Lower leg skin (tissue), 3 donors: Measurements from ENCODE around the gene ATRN.
"Not testable (repeated sequence)": the region's sequence is repeated elsewhere in the genome, so short reads cannot be mapped to it uniquely, and the experiment has no call there.

Experiments
- CTCF ChIP-seq, 3 donors: fragments of 450-650 bp; IDR thresholded peaks; one replicate each; pipeline ENCODE4 v1.5.1; 2016; ENCODE audit warnings: antibody characterized with exemption in 3 of 3, mild to moderate bottlenecking in 3 of 3, moderate library complexity in 2 of 3
- POLR2A ChIP-seq, 2 donors: fragments of 450-650 bp; IDR thresholded peaks; one replicate each; pipeline ENCODE4 v1.6.1; 2016 to 2017; ENCODE audit warnings: antibody characterized with exemption in 2 of 2, mild to moderate bottlenecking in 1 of 2, moderate library complexity in 1 of 2

GRCh38 chr20:3477003-3477860, 6.4 kb downstream of the ATRN start:
- not testable (repeated sequence) for TF ChIP-seq CTCF, POLR2A (IDR thresholded peaks at IDR 0.05)
